KBM-7 (cell line): ENCODE measurements around the gene EVI2A.
"Not testable (repeated sequence)": the region's sequence is repeated elsewhere in the genome, so short reads cannot be mapped to it uniquely, and the experiment has no call there.

ENCODE experiments used
- DNase-seq: peaks from one replicate; pipeline ENCODE4 v3.0.0-alpha.2; 2015
- in situ Hi-C: fragments of 300-500 bp; cut with MboI; formaldehyde crosslinking; loops from 2 replicates; pipeline ENCODE4 v1.14.3; 2020; ENCODE audit warnings: low sequenced_read_pairs, low pct_unique_long_range_greater_than_20kb, mixed read lengths

Gene EVI2A

DNA sequence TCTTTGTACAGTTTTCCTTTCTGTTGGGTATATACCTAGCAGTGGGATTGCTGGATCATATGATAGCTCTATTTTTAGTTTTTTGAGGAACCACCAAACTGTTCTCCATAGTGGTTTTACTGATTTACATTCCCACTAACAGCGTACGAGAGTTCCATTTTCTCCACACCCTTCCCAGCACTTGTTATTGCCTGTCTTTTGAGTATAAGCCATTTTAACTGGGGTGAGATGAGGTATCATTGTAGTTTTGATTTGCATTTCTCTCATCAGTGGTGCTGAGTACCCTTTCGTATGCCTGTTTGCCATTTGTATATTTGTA is 6.7 kb downstream of the EVI2A start:
- peak; percentile 71 for DNase-seq
- in situ Hi-C loops: loop anchor here (25.0 kb wide), 1 partner anchor 102 kb away; no protein-coding TSS in a partner anchor

DNA sequence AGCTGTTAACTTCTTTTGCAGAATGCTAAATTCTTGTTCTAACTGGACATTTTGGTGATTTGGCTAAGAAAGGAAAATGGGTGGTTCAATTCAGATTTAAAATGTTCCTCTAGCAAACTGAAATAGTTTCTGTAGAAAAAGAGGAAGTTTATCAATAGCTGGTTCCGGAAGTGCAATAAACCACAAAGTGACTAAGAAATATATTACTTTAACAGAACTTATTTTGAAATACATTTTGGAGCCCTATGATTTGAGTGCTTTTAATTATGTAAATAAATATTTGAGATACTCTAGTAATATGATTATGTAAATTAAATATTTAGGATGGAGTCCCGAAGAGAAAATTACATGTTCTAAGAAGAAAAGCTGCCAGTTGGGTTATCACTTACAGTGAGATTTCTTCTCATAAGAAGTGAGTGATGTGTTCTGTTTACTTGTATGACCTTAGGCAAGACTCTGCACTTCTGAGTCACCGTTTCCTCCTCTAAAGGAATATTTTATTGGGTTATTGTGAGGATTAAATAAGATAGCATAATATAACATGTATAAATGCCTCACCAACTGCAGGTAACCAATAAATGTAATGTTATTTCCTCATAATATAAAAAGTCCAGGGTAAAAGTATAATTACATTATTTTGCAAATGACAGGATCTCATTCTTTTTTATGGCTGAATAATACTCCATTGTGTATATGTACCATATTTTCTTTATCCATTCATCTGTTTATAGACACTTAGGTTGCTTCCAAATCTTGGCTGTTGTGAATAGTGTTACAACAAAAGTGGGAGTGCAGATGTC is 7.2 kb downstream of the EVI2A start, which contains the start of gene EVI2B:
TSS of gene EVI2B (minus strand) at position 73 of the 800 bp plus-strand sequence. CDS start 8,445 bp downstream, outside the sequence.
- peak; percentile 90 for DNase-seq
- in situ Hi-C loops: loop anchor here (25.0 kb wide), 1 partner anchor 102 kb away; no protein-coding TSS in a partner anchor

DNA sequence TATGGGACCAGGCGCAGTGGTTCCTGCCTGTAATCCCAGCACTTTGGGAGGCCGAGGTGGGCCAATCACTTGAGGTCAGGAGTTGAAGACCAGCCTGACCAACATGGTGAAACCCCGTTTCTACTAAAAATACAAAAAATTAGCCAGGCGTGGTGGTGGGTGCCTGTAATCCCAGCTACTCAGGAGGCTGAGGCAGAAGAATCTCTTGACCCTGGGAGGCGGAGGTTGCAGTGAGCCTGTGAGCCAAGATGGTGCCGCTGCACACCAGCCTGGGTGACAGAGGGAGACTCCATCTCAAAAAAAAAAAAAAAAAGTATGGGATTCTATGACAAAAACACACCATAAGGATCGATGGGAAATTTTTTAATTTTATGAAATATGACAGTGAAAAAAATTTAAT is 9.2 kb downstream of the EVI2A start:
- in situ Hi-C loops: loop anchor here (25.0 kb wide), 1 partner anchor 100 kb away; no protein-coding TSS in a partner anchor
- DNase-seq: peak; percentile 37

- no peak for DNase-seq
- in situ Hi-C loops: loop anchor here (25.0 kb wide), 1 partner anchor 99 kb away; no protein-coding TSS in a partner anchor
Measured at GRCh38 chr17:31311526-31311925, 9.9 kb downstream of the EVI2A start.

GRCh38 chr17:31310886-31311285 is 10.5 kb downstream of the EVI2A start:
- in situ Hi-C loops: loop anchor here (25.0 kb wide), 1 partner anchor 99 kb away; no protein-coding TSS in a partner anchor
- peak; percentile 46 for DNase-seq

DNA sequence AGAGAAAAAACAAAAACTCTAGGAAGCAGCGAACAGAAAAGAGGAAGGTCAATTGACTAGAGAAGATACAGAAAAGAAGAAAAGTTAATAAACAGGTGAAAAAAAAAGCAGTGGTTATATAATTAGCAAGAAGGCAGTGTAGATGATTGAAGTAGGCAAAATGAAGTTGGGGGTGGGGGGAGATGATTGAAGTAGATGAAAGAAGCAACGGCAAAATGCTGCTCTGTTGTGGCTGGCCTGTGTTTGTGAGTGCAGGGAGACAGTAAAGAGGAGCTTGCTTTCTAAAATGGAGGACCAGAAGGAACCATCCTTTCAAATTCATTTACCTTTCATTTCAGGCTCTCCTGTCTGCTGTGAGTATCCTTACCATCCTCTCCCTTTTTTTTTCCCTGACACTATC is 11.2 kb downstream of the EVI2A start:
- in situ Hi-C loops: loop anchor here (25.0 kb wide), 1 partner anchor 98 kb away; no protein-coding TSS in a partner anchor
- peak; percentile 76 for DNase-seq

GRCh38 chr17:31309556-31309955 is 11.9 kb downstream of the EVI2A start:
- in situ Hi-C loops: loop anchor here (25.0 kb wide), 1 partner anchor 97 kb away; no protein-coding TSS in a partner anchor
- DNase-seq: peak; percentile 92

- in situ Hi-C loops: loop anchor here (25.0 kb wide), 1 partner anchor 96 kb away; no protein-coding TSS in a partner anchor
- peak; percentile 79 for DNase-seq
Measured at GRCh38 chr17:31308372-31309334, 12.8 kb downstream of the EVI2A start.

DNA sequence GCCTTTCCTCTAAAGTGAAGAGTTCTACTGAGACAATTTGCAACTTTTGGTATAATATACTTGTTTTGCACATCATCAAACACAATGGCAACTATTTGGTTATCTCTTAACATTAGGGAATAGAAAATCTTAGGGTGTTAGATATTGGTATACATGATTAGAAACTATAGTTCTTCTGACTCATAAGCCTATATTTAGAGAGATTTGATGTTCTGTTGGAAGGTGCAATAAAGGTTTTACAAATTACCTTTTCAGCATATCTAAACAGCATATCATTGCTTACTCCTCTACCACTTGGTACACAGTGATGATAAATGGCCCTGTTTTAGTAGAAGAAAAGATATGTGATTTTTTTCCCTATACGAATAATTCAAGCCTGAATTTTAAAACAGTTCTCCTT is 13.8 kb downstream of the EVI2A start:
- no peak for DNase-seq
- in situ Hi-C loops: loop anchor here (25.0 kb wide), 1 partner anchor 95 kb away; no protein-coding TSS in a partner anchor

- DNase-seq: no peak
- in situ Hi-C loops: loop anchor here (25.0 kb wide), 1 partner anchor 87 kb away; no protein-coding TSS in a partner anchor
Measured at GRCh38 chr17:31299624-31300023, 21.8 kb downstream of the EVI2A start.

GRCh38 chr17:31297090-31297489 is 24.3 kb downstream of the EVI2A start, which contains the start of gene OMG:
TSS of gene OMG (minus strand) at chr17:31297239. CDS start at chr17:31296331, 908 bp downstream.
- in situ Hi-C loops: no loop called here
- DNase-seq: no peak

- no peak for DNase-seq
- in situ Hi-C loops: no loop called here
Measured at GRCh38 chr17:31296142-31296541, 25.3 kb downstream of the EVI2A start.

DNA sequence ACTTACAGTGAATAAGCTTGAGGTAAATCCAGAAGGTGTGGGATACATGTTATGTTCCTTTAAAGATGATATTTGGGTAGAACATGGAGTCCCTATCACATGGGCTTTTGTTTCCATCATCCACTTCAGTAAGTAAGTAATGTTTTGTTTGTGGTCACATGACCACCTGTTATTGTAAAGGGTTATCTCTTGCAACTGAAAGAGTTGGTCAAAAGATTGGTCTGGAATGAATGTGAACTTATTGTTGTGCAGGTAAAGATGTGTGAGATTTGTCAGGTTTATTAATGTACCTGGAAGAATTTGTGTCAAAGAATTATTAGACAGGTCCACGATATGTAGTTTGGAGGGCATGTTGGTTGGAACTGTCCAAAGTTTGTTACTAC is 25.9 kb downstream of the EVI2A start:
- in situ Hi-C loops: no loop called here
- no peak for DNase-seq

DNA sequence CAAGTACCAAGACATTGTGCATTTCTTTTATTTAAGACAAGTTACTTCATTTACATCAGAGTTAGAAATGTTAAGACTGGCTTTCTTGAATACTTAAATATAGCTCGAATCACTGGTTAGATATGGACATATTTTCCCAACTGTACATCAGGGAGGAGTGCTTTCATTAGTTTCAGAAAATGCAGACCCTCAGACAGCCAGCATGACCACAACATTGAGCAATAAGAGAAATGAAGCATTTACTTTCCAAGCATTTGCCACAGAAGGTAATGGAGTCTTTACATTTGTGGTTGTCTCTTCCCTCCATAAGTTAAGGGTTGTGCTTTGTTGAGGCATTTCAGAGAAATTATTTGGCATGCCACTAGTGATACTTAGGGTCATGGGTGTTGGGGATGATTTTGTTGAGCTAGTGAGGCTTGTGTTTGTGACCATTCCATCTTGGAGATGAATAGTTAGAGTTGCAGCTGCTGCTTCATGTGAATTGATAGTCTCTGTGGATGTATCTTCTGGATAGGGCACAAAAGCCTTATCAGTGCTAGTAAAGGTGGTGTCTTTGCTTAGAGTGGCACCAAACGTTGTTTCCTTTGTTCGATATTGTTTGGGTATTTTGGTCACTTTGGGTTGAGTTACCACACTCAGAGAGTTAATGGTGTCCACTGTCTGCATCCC is 26.5 kb downstream of the EVI2A start:
- peak; percentile 66 for DNase-seq
- in situ Hi-C loops: no loop called here

GRCh38 chr17:31294231-31294630 is 27.2 kb downstream of the EVI2A start:
- in situ Hi-C loops: no loop called here
- DNase-seq: no peak

- in situ Hi-C loops: no loop called here
- no peak for DNase-seq
Measured at GRCh38 chr17:31293581-31293980, 27.8 kb downstream of the EVI2A start.

- in situ Hi-C loops: no loop called here
- DNase-seq: no peak
Measured at GRCh38 chr17:31291820-31292219, 29.6 kb downstream of the EVI2A start.

DNA sequence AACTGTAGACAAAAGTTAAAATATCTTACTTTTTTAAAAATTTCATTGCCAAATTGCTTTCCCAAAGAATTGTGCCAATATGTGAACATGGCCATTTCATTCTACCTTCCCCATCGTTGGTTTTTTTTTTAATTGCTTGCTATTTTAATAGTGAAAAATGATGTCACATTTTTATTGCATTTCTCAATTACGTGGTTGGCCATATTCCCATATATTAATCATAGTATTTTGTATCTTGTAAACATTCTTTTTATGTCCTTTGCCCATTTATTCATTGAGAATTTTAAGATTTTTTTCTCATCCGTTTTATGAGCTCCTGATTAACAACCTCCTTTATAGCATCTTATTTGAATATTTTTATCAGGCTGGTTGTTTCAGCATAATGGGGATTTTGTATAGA is 31.6 kb downstream of the EVI2A start:
- in situ Hi-C loops: no loop called here
- no peak for DNase-seq

- in situ Hi-C loops, DNase-seq: not testable (repeated sequence)
Measured at GRCh38 chr17:31287932-31288331, 33.5 kb downstream of the EVI2A start.
